ENCODE results near the gene ABL1. TPM values are rescaled to one million over a fixed set of nuclear protein-coding genes. Genes with fewer than 3 reads are reported as not detected.

ABL1 gene
- total and polyA plus RNA-seq, 2 of the 13 experiments (the other 11 are each of a cell fraction or from before 2014, with no cell fraction given) = 10.8 to 20.4 TPM

DNA sequence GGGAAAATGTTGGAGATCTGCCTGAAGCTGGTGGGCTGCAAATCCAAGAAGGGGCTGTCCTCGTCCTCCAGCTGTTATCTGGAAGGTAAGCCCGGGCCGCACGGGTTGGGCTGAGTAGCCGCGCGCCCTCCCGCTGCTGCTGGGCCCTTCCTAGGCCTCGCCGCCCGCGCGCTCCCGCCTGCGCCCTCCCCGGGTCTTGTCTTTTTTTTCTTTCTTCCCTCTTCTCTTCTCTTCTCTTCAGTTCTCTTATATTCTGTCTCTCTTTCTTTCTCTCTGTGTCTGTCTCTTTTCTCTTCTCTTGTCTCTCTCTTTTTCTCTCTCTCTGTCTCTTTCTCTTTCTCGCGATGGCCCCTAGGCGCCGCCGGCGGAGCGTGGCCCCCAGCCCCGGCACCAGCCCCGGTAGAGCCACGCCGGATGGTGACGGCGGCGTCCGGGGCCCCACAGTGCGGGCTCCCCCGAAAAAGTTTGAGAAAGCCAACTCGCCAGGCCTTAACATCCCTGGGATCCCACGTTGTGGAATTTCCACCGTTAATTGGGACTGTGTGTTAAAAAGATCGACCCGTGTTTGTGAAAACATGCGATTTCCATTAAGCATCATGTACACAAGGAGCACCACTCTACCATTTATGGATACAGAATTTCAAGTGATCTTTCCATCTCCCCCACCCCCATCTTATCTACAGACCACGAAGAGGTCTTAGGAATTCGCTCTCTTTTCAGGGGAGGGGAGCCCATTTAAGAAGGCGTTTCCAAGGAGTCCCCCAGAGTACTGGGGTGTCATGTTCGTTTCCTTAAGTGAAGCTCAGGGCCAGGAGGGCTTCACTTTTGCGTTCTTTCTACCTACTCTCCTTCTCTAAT is 616 bp downstream of the ABL1 start (continued):
- TF ChIP-seq, protein P1, sequence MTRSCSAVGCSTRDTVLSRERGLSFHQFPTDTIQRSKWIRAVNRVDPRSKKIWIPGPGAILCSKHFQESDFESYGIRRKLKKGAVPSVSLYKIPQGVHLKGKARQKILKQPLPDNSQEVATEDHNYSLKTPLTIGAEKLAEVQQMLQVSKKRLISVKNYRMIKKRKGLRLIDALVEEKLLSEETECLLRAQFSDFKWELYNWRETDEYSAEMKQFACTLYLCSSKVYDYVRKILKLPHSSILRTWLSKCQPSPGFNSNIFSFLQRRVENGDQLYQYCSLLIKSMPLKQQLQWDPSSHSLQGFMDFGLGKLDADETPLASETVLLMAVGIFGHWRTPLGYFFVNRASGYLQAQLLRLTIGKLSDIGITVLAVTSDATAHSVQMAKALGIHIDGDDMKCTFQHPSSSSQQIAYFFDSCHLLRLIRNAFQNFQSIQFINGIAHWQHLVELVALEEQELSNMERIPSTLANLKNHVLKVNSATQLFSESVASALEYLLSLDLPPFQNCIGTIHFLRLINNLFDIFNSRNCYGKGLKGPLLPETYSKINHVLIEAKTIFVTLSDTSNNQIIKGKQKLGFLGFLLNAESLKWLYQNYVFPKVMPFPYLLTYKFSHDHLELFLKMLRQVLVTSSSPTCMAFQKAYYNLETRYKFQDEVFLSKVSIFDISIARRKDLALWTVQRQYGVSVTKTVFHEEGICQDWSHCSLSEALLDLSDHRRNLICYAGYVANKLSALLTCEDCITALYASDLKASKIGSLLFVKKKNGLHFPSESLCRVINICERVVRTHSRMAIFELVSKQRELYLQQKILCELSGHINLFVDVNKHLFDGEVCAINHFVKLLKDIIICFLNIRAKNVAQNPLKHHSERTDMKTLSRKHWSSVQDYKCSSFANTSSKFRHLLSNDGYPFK (CRISPR knock-in tag; IDR thresholded peaks at IDR 0.05; ENCODE audit: borderline replicate concordance) = no peak
- no peak for TF ChIP-seq HOXA9 (CRISPR knock-in tag; IDR thresholded peaks at IDR 0.05; ENCODE audit: borderline replicate concordance)
- no peak for TF ChIP-seq RBM39 (IDR thresholded peaks at IDR 0.05; ENCODE audit: low read depth, low read length, poor library complexity, severe bottlenecking)
- TF ChIP-seq, protein P2, sequence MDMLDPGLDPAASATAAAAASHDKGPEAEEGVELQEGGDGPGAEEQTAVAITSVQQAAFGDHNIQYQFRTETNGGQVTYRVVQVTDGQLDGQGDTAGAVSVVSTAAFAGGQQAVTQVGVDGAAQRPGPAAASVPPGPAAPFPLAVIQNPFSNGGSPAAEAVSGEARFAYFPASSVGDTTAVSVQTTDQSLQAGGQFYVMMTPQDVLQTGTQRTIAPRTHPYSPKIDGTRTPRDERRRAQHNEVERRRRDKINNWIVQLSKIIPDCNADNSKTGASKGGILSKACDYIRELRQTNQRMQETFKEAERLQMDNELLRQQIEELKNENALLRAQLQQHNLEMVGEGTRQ (IDR thresholded peaks at IDR 0.05; ENCODE audit: low read depth, low read length) = no peak
- TF ChIP-seq, protein P2 (CRISPR knock-in tag; IDR thresholded peaks at IDR 0.05; ENCODE audit: borderline replicate concordance) = no peak
- TF ChIP-seq ARNT (IDR thresholded peaks at IDR 0.05) = no peak
- peak; percentile 20 for TF ChIP-seq XRCC5 (optimal IDR thresholded peaks at IDR 0.05; ENCODE audit: low read length)
- TF ChIP-seq ZNF143 (CRISPR knock-in tag; IDR thresholded peaks at IDR 0.05) = no peak
- peak; percentile 48 for TF ChIP-seq KDM5A (IDR thresholded peaks at IDR 0.05; ENCODE audit: borderline replicate concordance, low read length)
- TF ChIP-seq CEBPG (CRISPR knock-in tag; IDR thresholded peaks at IDR 0.05) = no peak
- TF ChIP-seq ZNF510 (CRISPR knock-in tag; IDR thresholded peaks at IDR 0.05; ENCODE audit: low read depth) = no peak
- TF ChIP-seq ONECUT2 (CRISPR knock-in tag; IDR thresholded peaks at IDR 0.05) = no peak
- TF ChIP-seq, protein P3, sequence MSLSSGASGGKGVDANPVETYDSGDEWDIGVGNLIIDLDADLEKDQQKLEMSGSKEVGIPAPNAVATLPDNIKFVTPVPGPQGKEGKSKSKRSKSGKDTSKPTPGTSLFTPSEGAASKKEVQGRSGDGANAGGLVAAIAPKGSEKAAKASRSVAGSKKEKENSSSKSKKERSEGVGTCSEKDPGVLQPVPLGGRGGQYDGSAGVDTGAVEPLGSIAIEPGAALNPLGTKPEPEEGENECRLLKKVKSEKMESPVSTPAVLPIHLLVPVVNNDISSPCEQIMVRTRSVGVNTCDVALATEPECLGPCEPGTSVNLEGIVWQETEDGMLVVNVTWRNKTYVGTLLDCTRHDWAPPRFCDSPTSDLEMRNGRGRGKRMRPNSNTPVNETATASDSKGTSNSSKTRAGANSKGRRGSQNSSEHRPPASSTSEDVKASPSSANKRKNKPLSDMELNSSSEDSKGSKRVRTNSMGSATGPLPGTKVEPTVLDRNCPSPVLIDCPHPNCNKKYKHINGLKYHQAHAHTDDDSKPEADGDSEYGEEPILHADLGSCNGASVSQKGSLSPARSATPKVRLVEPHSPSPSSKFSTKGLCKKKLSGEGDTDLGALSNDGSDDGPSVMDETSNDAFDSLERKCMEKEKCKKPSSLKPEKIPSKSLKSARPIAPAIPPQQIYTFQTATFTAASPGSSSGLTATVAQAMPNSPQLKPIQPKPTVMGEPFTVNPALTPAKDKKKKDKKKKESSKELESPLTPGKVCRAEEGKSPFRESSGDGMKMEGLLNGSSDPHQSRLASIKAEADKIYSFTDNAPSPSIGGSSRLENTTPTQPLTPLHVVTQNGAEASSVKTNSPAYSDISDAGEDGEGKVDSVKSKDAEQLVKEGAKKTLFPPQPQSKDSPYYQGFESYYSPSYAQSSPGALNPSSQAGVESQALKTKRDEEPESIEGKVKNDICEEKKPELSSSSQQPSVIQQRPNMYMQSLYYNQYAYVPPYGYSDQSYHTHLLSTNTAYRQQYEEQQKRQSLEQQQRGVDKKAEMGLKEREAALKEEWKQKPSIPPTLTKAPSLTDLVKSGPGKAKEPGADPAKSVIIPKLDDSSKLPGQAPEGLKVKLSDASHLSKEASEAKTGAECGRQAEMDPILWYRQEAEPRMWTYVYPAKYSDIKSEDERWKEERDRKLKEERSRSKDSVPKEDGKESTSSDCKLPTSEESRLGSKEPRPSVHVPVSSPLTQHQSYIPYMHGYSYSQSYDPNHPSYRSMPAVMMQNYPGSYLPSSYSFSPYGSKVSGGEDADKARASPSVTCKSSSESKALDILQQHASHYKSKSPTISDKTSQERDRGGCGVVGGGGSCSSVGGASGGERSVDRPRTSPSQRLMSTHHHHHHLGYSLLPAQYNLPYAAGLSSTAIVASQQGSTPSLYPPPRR (CRISPR knock-in tag; IDR thresholded peaks at IDR 0.05; ENCODE audit: borderline replicate concordance) = no peak

Measured in HepG2 (cell line).